Rectal smooth muscle tissue (tissue), 1 donor: ENCODE results near the gene TICRR.
A peak's percentile ranks its signal among the peaks of the same experiment; 100 is the strongest.

Source experiments
- H3K27ac ChIP-seq: one replicate; pipeline ENCODE4 v1.7.0; 2013; ENCODE audit warnings: low read depth, low read length, inconsistent platforms
- H3K27me3 ChIP-seq: one replicate; pipeline ENCODE4 v1.7.0; 2013; ENCODE audit warnings: low read length; ENCODE audit not compliant: control insufficient read depth, insufficient read depth
- H3K36me3 ChIP-seq: one replicate; pipeline ENCODE4 v1.7.0; 2013; ENCODE audit warnings: low read length; ENCODE audit not compliant: control insufficient read depth, insufficient read depth
- H3K4me1 ChIP-seq: one replicate; pipeline ENCODE4 v1.7.0; 2013; ENCODE audit warnings: low read length; ENCODE audit not compliant: control insufficient read depth, insufficient read depth
- H3K4me3 ChIP-seq: one replicate; pipeline ENCODE4 v1.7.0; 2013; ENCODE audit warnings: low read length
- H3K9ac ChIP-seq: one replicate; pipeline ENCODE4 v1.7.0; 2013; ENCODE audit warnings: low read length

The TICRR gene

DNA sequence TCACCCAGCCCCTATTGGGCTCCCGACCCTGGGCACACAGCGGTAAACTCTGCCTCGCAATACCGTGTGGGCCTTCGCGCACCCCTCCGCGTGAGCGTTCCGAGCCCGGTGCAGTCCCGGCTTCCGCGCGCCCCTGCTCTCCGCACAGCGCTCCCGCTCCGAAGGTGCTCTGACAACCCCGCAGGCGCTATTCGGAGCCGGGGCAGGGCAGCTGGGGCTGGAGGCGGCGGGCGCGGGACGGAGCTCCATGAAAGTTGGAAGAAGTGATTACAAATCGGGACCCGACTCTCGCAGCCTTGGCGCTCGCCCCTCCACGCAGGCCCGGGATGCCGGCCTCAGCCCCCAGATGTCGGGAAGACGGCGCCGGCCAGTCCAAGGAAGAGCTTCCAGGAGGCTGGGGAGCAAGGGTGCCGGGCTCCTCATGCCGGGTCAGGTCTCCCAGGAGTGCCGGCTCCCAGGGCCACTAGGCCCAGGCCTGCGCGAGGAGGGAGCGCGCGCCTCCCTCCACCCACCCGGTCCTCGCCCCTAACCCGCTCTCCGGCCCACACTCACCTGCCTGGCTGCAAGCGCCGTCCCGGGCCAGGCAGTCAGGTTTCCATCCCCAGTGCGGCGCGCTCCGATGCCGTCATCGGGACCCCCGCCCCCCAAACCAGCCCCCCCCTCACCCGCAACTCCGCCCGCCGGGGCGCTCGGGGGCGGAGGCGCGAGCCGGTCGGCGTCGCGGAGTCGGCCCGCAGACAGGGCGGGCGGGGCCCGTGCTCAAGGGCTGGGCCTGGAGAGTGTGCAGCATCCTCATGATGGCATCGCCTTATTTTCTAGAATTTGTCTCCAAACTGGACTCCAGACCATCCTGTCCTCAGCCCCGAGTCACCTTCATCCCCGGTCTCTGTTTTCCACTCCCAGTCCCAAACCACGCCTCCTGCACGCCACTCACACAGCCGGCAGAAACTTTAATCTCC is 79.9 kb downstream of the TICRR start, which contains the start of gene KIF7:
KIF7 (minus strand) TSS at position 621 of the 959 bp plus-strand sequence. CDS start 2,537 bp downstream, outside the sequence.
- no peaks in the 10 kb centered on the region for H3K36me3 ChIP-seq
- peak within 1 kb of the TSS; percentile 72 for H3K4me3 ChIP-seq
- H3K27me3 ChIP-seq = no peaks in the 10 kb centered on the region
- no peak within 1 kb of the TSS for H3K27ac ChIP-seq
- no peak within 1 kb of the TSS for H3K9ac ChIP-seq
- peaks cover 5% of the 10 kb centered on the region for H3K4me1 ChIP-seq

- Histone ChIP-seq H3K36me3 (no peaks in the 10 kb centered on the region), H3K4me3 (no peak overlapping the region), H3K4me1 (peaks cover 5% of the 10 kb centered on the region), H3K9ac (no peak overlapping the region), H3K27me3 (no peaks in the 10 kb centered on the region), H3K27ac (no peak overlapping the region)
Measured at GRCh38 chr15:89656116-89656815, 81.0 kb downstream of the TICRR start.

GRCh38 chr15:89657686-89658200 is 82.5 kb downstream of the TICRR start:
- Histone ChIP-seq H3K4me1 (peaks cover 5% of the 10 kb centered on the region), H3K27me3 (no peaks in the 10 kb centered on the region), H3K9ac (no peak overlapping the region), H3K36me3 (no peaks in the 10 kb centered on the region), H3K27ac (no peak overlapping the region), H3K4me3 (no peak overlapping the region)

DNA sequence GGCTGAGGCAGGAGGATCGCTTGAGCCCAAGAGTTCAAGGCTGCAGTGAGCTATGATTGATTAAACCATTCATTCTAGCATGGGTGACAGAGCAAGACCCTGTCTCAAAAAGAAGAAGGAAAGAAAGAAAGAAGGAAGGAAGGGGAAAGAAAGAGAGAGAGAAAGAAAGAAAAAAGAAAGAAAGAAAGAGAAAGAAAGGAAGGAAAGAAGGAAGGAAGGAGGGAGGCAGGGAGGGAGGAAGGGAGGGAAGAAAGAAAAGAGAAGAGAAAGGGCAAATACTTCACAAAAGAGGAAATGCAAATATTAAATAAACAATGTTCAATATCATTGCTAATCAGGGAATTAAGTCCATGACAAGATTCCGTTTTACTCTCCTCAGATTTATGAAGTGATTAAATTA is 84.0 kb downstream of the TICRR start:
- H3K27ac ChIP-seq = no peak overlapping the region
- H3K4me1 ChIP-seq = peaks cover 4% of the 10 kb centered on the region
- H3K9ac ChIP-seq = no peak overlapping the region
- H3K27me3 ChIP-seq = no peaks in the 10 kb centered on the region
- H3K36me3 ChIP-seq = no peaks in the 10 kb centered on the region
- no peak overlapping the region for H3K4me3 ChIP-seq

- Histone ChIP-seq H3K4me1 (peaks cover 3% of the 10 kb centered on the region), H3K36me3 (no peaks in the 10 kb centered on the region), H3K4me3 (no peak overlapping the region), H3K9ac (no peak overlapping the region), H3K27ac (no peak overlapping the region), H3K27me3 (no peaks in the 10 kb centered on the region)
Measured at GRCh38 chr15:89660556-89660955, 85.3 kb downstream of the TICRR start.

GRCh38 chr15:89662893-89663626 is 87.8 kb downstream of the TICRR start:
- no peaks in the 10 kb centered on the region for H3K36me3 ChIP-seq
- no peaks in the 10 kb centered on the region for H3K27me3 ChIP-seq
- no peak overlapping the region for H3K9ac ChIP-seq
- no peak overlapping the region for H3K4me3 ChIP-seq
- H3K27ac ChIP-seq = peak overlapping the region; percentile 18
- H3K4me1 ChIP-seq = peaks cover 3% of the 10 kb centered on the region

DNA sequence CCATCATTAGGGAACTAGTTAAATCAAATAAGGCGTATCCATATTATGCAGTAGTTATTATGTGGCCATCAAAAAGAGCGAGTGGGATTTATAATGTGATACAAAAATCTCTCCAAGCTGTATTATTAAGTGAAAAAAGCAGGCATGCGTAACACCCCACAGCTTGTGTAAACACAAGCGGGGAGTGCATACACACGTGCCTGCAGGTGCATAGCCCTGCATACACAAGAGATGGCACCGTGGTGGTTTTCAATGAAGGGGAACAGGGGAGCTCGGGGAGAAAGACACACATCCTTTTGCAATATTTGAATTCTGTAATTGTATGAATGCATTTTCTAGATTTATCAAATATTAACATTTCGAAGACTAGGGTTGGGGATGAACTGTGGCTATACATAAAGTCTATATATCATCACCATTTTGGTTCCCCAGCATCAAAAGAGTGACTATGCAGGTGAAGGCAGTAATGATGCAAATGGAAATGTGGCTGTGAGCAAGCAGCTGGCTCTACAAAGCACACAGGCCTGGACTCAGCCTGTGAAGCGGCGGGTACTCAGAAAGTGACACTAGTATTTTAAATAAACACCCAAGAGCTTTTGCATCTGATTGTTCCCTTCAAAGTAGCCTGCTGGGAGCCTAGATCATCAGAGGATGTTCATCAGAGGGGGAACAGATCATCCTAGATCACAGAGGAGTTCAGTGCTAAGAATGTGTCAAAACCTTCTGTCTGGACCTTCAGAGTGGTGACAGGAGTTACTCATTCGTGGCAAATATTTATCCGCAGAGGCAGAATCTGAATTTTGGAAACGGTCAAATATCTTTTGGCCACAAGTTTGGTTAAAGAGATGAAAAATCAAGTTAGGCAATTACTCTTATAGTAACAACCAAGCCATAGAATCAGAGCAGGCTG is 89.4 kb downstream of the TICRR start:
- Histone ChIP-seq H3K4me3 (peak overlapping the region; percentile 55), H3K36me3 (no peaks in the 10 kb centered on the region), H3K27ac (peak overlapping the region; percentile 6), H3K4me1 (peaks cover 3% of the 10 kb centered on the region), H3K9ac (no peak overlapping the region), H3K27me3 (no peaks in the 10 kb centered on the region)

DNA sequence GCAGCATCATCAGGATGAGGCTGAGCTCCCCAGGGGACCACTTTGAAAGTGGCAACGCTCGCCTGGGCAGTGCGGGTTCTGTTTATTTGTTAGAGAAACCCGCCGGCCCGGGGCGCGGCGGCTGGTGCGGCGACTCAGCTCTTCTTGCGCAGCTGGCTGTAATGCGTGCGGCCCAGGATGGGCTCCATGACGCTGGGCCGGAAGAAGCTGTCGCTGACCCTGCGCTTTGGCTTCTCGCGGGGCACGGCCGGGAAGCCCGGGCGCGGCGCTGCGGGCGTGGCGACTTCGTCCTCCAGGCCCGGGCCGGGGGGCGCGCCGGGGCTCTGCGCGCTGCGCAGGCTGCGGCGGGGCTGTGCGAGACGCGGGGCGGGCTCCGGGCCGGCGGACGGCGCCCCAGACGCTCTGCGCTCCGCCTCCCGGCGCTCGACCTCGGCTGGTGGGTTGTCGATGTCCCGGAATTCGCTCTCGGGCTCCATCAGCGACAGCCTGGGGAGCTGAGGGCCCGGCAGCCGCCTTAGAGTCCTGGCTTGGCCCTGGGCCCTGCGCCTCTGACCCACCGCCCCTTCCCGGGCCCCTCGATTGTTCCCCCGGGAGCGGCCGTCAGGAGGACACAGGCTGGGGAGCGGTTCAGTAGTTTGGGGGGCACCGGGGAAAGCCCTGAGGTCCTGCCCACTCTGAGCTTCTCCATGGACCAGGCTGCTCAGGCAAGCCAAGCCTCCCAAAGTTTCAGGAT is 90.3 kb downstream of the TICRR start:
- H3K27ac ChIP-seq = peak overlapping the region; percentile 51
- peak overlapping the region; percentile 55 for H3K4me3 ChIP-seq
- no peaks in the 10 kb centered on the region for H3K36me3 ChIP-seq
- no peaks in the 10 kb centered on the region for H3K27me3 ChIP-seq
- peak overlapping the region; percentile 41 for H3K9ac ChIP-seq
- peaks cover 3% of the 10 kb centered on the region for H3K4me1 ChIP-seq

DNA sequence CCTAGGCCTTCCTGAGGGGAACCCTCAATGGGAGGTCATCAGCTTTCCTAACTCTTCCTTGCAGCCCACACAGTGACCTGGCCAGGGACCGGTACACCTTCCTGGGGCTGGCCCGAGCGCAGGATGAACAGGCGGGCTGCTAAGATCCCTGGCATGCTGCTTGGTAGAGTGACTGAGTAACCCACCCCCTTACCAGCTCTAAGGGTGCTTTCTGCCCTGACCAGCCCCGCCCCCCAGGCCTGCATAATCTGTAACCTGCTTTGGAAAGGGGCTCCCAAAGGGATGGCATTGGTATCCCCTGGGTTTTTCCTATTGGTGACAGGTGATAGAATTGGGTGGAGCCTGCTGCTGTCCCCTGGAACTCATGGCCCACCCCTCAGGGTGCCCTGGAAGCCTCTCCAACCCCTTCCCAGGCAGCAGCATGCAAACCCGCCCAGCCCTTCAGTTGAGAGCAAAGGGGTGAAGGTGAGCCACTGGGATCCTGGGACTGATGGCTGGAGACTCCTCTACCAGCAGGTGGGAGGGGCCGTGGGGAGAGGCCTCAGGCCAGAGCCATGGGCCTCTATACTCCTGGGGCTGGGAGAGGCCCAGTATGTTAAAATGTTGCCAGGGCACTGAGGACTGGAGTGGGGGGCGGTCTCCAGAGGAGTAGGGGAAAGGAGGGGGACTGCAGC is 91.1 kb downstream of the TICRR start:
- H3K27ac ChIP-seq = peak overlapping the region; percentile 51
- H3K4me3 ChIP-seq = no peak overlapping the region
- H3K36me3 ChIP-seq = no peaks in the 10 kb centered on the region
- H3K4me1 ChIP-seq = peaks cover 3% of the 10 kb centered on the region
- no peak overlapping the region for H3K9ac ChIP-seq
- no peaks in the 10 kb centered on the region for H3K27me3 ChIP-seq

DNA sequence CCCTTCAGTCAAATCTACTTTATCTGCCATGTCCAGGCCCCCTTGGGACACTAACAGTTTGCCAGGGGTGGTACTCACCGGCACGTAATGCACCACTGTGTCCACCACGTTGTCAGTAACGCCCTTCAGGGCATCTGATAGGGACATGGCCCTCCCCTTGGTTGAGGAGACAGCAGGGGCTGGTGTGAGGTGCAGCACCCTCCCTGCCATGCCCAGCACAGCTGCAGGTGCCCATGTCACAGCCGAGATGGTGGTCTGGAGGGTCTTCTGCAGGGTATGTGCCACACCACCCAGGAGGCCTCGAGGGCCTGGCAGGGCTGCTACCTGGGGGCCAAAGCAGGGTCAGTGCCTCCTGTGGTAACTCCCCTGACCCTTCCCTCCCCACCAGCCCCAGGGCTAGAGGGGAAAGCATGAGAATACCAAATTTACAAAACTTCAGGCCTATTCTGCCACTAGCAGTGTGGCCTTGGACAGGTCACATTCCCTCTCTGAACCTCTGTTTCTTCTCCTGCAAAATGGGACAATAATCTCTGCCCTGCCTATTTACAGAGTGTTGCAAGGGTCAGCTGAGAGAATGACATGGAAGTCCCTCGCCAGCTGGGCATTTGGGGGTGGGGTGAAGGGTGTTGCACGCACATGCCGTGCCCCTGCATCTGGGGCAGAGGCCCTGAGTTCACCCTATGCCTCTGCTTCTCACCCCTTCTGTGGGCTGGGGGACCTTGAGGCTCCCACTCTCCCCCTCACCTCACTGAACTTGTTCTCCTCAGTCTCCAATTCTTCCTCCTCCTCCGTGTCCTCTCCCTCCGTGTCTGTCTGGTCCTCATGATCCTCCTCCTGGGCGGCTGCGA is 91.8 kb downstream of the TICRR start:
- no peaks in the 10 kb centered on the region for H3K27me3 ChIP-seq
- H3K36me3 ChIP-seq = no peaks in the 10 kb centered on the region
- peaks cover 3% of the 10 kb centered on the region for H3K4me1 ChIP-seq
- no peak overlapping the region for H3K27ac ChIP-seq
- no peak overlapping the region for H3K4me3 ChIP-seq
- no peak overlapping the region for H3K9ac ChIP-seq
